ENCODE measurements around the gene UCKL1. TPM values are rescaled to one million over a fixed set of nuclear protein-coding genes. Genes with fewer than 3 reads are reported as not detected.
A peak's percentile ranks its signal among the peaks of the same experiment; 100 is the strongest.
"Not testable (repeated sequence)": the region's sequence is repeated elsewhere in the genome, so short reads cannot be mapped to it uniquely, and the experiment has no call there.

Gene UCKL1
- total RNA-seq, 1 donor from 2014 or later: 28.9 TPM

GRCh38 chr20:63924241-63924640 lies 32.0 kb downstream of the UCKL1 start:
- DNase-seq (ENCODE audit: low read depth, low spot score): no peak

DNA sequence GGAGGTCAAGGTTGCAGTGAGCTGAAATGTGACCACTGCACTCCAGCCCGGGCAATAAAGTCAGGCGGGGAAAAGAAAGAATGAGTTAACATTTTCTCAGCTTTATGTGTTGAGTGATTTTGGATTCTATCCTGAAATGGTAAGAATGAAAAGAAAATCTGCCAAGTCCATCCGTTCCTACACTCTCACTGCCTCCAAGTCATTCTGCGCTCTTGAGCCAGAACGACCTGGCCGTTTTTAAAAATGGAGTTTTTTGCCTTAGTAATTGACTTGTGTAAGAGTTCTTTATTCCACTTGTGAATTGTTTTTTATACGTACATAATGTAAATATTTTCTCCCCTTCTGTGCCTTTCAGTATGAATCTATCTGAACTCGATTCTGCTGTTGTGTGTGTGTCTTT lies 32.6 kb downstream of the UCKL1 start:
- DNase-seq (ENCODE audit: low read depth, low spot score): no peak

- no peak for DNase-seq (ENCODE audit: low read depth, low spot score)
These were observed 36.0 kb downstream of the UCKL1 start for GRCh38 chr20:63920226-63920625.

DNA sequence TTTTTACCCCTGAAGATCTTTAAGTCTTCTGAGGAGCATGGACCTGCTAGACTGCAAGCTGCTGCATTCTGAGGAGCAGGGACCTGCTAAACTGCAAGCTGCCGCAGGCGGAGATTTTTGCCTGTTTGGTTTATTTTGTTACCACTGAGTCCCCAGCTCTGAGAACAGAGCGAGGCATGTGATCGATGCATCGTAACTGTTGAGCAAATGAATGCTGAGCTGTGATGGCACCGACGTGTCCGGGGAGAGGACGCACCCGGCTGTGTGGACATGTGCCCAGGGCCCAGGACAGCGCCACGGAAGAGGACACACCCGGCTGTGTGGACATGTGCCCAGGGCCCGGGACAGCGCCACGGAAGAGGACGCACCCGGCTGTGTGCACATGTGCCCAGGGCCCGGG lies 37.1 kb downstream of the UCKL1 start:
- DNase-seq (ENCODE audit: low read depth, low spot score): no peak

- no peak for DNase-seq (ENCODE audit: low read depth, low spot score)
These were observed 38.4 kb downstream of the UCKL1 start for GRCh38 chr20:63917811-63918210.

DNA sequence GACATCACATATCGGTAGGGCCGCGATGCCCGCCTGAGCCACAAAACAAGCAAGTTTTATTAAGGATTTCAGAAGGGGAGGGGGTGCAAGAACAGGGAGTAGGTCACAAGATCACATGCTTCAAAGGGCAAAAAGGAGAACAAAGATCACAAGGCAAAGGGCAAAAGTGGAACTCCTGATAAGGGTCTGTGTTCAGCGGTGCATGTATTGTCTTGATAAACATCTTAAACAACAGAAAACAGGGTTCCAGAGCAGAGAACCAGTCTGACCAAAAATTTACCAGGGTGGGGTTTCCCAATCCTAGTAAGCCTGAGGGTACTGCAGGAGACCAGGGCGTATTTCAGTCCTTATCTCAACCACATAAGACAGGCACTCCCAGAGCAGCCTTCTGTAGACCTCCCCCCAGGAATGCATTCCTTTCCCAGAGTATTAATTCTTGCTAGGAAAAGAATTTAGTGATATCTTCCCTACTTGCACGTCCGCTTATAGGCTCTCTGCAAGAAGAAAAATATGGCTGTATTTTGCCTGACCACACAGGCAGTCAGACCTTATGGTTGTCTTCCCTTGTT lies 39.8 kb downstream of the UCKL1 start:
- not testable (repeated sequence) for DNase-seq (ENCODE audit: low read depth, low spot score)

- no peak for DNase-seq (ENCODE audit: low read depth, low spot score)
These were observed 40.7 kb downstream of the UCKL1 start for GRCh38 chr20:63915471-63915870.

- no peak for DNase-seq (ENCODE audit: low read depth, low spot score)
These were observed 42.4 kb downstream of the UCKL1 start for GRCh38 chr20:63913768-63914167.

DNA sequence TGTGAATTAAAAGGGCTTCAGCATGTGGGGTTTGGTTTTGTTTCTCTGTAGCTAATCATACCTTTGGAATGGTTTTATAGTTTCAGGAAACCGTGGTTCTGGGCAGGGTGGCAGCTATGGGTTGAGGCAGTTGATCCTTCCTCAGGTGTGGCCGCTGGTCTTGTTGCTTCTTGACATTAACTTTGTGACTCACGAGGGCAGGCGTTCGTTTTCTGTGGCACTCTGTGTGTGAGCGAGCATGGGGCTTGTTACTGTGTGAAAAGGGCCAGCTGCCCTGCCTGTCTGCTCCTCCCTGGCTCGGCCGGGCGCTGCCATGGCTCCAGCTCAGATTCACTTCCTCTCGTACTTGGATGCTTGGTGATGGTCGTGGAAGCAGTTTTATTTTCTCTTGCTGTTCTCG lies 45.0 kb downstream of the UCKL1 start:
- DNase-seq (ENCODE audit: low read depth, low spot score): no peak

DNA sequence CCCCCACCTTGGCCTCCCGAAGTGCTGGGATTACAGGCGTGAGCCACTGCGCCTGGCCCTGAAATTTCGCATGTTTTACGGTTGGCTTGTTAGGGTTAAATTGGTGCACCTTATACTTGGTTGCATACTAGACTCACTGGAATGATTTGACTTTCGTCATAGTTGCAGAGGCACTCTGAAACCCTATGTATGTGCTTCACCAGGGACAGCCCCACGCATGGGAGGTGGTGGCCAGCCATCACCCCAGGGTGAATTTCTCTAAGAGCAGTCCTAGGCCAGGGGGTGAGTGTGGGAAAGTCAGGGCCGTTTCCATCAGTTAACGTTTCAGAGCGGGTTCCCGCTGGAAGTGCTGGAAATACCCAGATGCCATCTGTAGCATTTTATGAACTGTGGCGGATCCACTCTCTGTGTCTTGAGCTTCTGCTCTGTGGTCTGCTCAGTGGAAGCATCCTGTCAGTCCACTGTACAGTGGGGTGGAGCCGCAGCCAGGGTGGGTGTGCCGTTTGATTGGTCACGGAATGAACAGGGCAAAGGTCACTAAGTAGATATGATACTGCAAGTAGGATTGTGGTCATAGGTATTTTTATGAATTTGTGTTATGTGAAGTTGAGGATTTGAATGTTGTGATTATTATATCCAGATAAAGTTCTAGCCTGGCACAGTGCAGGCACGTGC lies 48.1 kb downstream of the UCKL1 start:
- DNase-seq (ENCODE audit: low read depth, low spot score): no peak

DNA sequence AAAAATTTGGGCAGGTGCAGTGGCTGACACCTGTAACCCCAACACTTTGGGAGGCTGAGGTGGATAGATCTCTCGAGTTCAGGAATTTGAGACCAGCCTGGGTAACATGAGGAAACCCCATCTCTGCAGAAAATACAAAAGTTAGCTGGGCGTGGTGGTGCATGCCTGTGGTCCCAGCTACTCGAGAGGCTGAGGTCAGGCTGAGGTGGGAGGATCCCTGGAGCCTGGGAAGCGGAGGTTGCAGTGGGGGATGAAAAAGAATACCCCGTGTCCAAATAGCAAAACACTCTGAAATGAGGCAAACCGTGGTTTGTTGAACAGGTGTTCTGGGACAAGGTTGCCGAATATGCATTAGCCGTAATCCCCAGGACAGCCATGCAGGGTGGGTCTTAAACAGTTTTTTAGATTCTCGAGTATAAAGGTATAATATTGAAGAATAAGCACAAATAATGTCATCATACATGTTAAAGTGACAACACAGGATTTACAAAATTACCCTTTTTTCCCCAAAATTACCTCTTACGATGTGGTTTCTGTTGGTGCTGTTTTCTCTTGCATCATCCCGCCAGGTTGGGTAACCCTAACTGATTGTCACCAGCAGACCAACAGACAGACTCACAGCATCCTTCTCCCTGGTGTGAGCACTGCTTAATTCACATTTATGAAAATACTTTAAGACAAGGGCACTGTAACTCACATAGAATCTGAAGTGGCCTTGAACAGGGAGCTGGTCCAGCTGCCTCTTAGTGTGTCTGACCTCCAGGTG lies 52.2 kb downstream of the UCKL1 start:
- DNase-seq (ENCODE audit: low read depth, low spot score): no peak

DNA sequence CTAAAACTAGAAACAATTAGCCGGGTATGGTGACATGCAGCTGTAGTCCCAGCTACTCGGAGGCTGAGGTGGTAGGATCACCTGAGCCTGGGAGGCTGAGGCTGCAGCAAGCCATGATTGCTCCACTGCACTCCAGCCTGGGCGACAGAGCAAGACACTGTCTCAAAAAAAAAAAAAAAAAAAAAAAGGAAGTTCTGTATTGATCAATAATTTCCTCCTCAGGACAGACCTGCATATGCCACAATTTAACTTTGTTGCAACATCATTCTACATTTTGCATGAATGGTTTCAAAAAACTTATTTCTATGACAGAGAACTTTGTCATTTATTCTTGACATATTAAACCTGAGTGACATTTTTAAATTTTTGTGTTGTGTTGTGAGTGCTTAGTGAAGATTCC lies 55.8 kb downstream of the UCKL1 start:
- no peak for DNase-seq (ENCODE audit: low read depth, low spot score)

- no peak for DNase-seq (ENCODE audit: low read depth, low spot score)
These were observed 57.2 kb downstream of the UCKL1 start for GRCh38 chr20:63898882-63899558.

DNA sequence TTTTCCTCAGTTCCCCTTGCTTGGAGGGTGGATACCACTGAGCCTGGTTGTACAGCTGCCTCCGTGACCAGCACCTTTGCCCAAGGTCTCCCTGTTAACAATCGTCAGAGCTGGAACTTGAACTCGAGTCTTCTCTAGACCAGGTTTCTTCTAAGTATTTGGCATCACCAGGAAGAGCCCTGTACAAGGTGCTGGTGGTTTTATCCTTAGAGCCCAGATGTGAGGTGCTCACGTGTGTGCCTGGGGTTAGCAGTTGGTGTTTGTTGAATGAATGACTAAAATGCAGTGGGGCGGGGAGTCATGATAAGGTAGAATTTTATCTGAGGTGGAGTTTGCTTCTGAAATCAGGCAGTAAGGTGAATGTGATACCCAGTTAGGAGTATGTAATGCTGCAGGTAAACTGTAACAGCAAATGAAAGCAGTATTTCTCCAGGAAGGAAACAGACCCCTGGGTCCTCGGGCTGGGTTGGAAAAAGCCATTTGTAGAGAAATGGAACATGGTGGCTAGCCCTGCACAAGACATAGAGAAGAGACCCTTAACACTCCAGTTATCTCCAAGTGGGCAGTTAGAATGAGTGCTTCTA lies 58.1 kb downstream of the UCKL1 start:
- no peak for DNase-seq (ENCODE audit: low read depth, low spot score)

DNA sequence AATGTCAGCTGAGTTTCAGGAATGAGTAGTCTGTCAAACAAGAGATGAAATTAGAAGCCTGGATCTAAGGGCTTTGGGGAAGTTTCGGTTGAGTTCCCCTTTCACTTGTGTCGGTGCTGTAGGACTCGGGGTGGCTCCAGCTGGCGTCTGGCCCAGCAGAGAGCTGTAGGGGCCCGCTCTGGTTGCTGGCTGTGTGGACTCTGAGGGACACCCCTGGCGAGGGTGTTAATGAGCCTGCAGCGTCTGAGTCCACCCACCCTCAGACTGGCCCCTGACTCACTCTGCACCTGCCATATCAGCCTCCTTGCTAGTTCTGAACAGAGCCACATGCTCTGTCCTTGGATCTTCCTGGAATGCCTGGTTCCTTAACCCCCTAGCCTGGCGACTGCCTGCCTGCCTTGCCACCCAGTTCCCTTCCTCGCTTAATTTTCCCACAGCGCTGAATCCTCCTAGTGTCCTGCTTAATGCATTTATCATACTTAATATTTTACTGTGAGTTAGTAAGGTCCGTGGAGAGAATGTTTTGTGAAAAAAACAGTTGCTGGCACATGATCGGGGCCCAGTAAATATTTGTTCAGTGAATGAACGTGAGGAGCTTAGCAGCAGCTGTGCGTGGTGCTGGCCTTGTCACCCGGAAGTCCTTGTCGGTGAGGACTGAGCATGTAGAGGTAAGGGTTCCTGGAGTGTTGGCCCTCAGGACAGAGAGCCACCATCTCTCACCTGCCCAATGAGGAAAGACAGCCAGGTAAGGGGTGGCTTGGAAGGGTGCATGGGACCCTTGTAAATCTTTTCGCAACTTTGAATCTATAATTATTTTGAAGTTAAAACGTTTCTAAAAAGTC lies 59.7 kb downstream of the UCKL1 start:
- DNase-seq (ENCODE audit: low read depth, low spot score): no peak

GRCh38 chr20:63895952-63896263 lies 60.3 kb downstream of the UCKL1 start:
- no peak for DNase-seq (ENCODE audit: low read depth, low spot score)

GRCh38 chr20:63895202-63895951 lies 60.8 kb downstream of the UCKL1 start:
- no peak for DNase-seq (ENCODE audit: low read depth, low spot score)

DNA sequence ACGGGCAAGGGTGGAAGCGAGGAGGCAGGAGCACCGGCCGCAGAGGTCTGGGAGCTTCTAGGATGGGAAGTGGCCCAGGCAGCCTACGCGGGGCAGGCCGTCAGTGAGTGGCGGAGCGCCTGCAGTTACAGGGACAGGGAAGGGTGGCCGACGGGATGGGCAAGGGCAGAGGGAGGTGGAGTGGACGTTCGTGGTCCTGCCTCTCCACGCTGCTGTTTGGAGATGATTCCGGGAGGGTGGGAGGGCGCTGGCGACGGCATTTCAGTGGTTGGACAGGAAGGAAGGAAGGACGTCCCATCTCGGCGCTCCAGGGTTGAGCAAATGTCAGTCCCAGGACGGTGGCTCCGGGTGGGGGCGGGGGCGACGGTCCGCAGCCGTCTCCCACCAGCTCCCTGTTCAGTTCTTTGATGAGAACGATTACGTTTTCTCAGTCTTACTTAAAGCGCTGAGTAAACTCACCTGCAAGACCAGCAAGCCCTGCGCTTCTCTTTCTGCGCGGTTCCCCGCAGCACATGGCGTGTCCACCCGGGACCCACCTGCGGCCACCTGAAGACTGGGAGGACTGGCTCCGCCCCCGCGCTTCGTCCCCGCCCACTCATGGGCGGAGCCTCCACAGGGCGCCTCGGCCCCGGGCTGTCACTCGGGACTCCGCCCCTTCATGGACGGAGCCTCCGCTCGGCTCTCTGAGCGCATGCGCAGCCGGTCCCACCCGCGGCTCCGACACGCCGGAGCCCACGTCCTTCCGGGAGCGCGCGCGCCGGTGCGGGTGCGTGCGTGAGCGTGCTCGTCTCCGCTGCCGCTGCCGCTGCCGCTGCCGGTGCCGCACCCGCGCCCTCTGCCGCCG lies 61.6 kb downstream of the UCKL1 start, which contains the start of gene DNAJC5:
DNAJC5 (plus strand) TSS at position 769 of the 844 bp plus-strand sequence. CDS start 33,220 bp downstream, outside the sequence.
- peak; percentile 55 for DNase-seq (ENCODE audit: low read depth, low spot score)

DNA sequence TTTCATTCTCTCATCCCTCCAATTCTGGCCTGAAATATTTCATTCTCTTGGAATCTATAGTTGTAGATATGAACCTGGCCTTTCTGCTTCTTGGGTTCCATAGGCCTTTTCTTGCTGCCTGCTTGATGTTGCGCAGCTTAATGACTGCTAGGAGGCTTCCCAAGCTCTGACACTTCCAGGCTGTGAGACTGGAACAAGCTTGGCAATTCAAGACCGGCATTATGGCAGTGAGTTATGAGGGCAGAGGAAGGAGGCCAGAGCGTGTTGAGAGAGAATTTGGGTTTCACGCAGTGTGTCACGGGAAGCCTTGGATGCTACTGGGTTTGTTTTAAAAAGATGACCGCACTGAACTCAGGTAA lies 62.2 kb downstream of the UCKL1 start:
- DNase-seq (ENCODE audit: low read depth, low spot score): no peak
